H9 (cell line): ENCODE measurements around the gene TRIM17. TPM values are rescaled to one million over a fixed set of nuclear protein-coding genes. Genes with fewer than 3 reads are reported as not detected.

Experiments used
- DNase-seq: peaks from one replicate; pipeline ENCODE4 v3.0.0-alpha.2; 2017
- H2AFZ ChIP-seq: one replicate; pipeline ENCODE4 v1.6.1; 2013; ENCODE audit warnings: mild to moderate bottlenecking, low read length, control low read depth, moderate library complexity
- H2AK5ac ChIP-seq: 2 replicates; pipeline ENCODE4 v1.6.1; 2013; ENCODE audit warnings: low read length, control low read depth, mixed read lengths; ENCODE audit not compliant: insufficient read length
- H2BK120ac ChIP-seq: one replicate; pipeline ENCODE4 v1.6.1; 2013; ENCODE audit warnings: low read depth, mild to moderate bottlenecking, low read length, control low read depth, inconsistent platforms; ENCODE audit not compliant: poor library complexity, severe bottlenecking
- H2BK12ac ChIP-seq: 2 replicates; pipeline ENCODE4 v1.6.1; 2013; ENCODE audit warnings: low read length, control low read depth, mixed read lengths, low read depth; ENCODE audit not compliant: insufficient read length
- H2BK15ac ChIP-seq: 2 replicates; pipeline ENCODE4 v1.6.1; 2013; ENCODE audit warnings: low read depth, low read length, control low read depth
- H2BK20ac ChIP-seq: one replicate; pipeline ENCODE4 v1.6.1; 2013; ENCODE audit warnings: low read depth, mild to moderate bottlenecking, low read length, control low read depth, inconsistent platforms; ENCODE audit not compliant: poor library complexity, severe bottlenecking
- H2BK5ac ChIP-seq: 2 replicates; pipeline ENCODE4 v1.6.1; 2013; ENCODE audit warnings: low read length, control low read depth, mixed read lengths; ENCODE audit not compliant: insufficient read length
- H3K14ac ChIP-seq: 2 replicates; pipeline ENCODE4 v1.6.1; 2013; ENCODE audit warnings: low read length, control low read depth; ENCODE audit not compliant: insufficient read depth
- H3K18ac ChIP-seq: 2 replicates; pipeline ENCODE4 v1.6.1; 2013; ENCODE audit warnings: low read depth, mild to moderate bottlenecking, mixed read lengths, low read length, control low read depth; ENCODE audit not compliant: insufficient read length
- H3K23ac ChIP-seq: 2 replicates; pipeline ENCODE4 v1.6.1; 2013; ENCODE audit warnings: low read length, control low read depth, mixed read lengths, low read depth; ENCODE audit not compliant: insufficient read length
- H3K23me2 ChIP-seq: 2 replicates; pipeline ENCODE4 v1.6.1; 2013; ENCODE audit warnings: low read depth, mild to moderate bottlenecking, mixed read lengths, low read length, control low read depth; ENCODE audit not compliant: insufficient read length, poor library complexity, severe bottlenecking
- H3K27ac ChIP-seq: 2 replicates; pipeline ENCODE4 v1.5.1; 2013; ENCODE audit warnings: low read length, control low read depth, mixed read lengths, low read depth; ENCODE audit not compliant: insufficient read length
- H3K27me3 ChIP-seq: 2 replicates; pipeline ENCODE4 v1.6.1; 2013; ENCODE audit warnings: low read length, control low read depth, inconsistent platforms; ENCODE audit not compliant: insufficient read depth
- H3K4ac ChIP-seq: 2 replicates; pipeline ENCODE4 v1.6.1; 2013; ENCODE audit warnings: low read depth, mild to moderate bottlenecking, control low read depth, inconsistent platforms, low read length, moderate library complexity
- H3K4me1 ChIP-seq: 2 replicates; pipeline ENCODE4 v1.6.1; 2013; ENCODE audit warnings: low read length, control low read depth, inconsistent platforms; ENCODE audit not compliant: insufficient read depth
- H3K4me2 ChIP-seq: 2 replicates; pipeline ENCODE4 v1.6.1; 2013; ENCODE audit warnings: low read length, control low read depth, mixed read lengths; ENCODE audit not compliant: insufficient read length, insufficient read depth
- H3K56ac ChIP-seq: 2 replicates; pipeline ENCODE4 v1.6.1; 2013; ENCODE audit warnings: low read depth, mild to moderate bottlenecking, mixed read lengths, low read length, control low read depth; ENCODE audit not compliant: insufficient read length
- H3K79me1 ChIP-seq: 2 replicates; pipeline ENCODE4 v1.6.1; 2013; ENCODE audit warnings: low read depth, mild to moderate bottlenecking, moderate library complexity, low read length, control low read depth, inconsistent platforms; ENCODE audit not compliant: insufficient read depth, poor library complexity, severe bottlenecking
- H3K79me2 ChIP-seq: 2 replicates; pipeline ENCODE4 v1.6.1; 2013; ENCODE audit warnings: low read length, control low read depth, inconsistent platforms; ENCODE audit not compliant: insufficient read depth
- H3K9ac ChIP-seq: 2 replicates; pipeline ENCODE4 v1.6.1; 2013; ENCODE audit warnings: low read length, control low read depth, mixed read lengths; ENCODE audit not compliant: insufficient read length; ENCODE audit errors: extremely low read depth
- H3K9me3 ChIP-seq: one replicate; pipeline ENCODE4 v1.6.1; 2013; ENCODE audit warnings: low read depth, low read length, inconsistent platforms; ENCODE audit not compliant: control insufficient read depth
- H3T11ph ChIP-seq: one replicate; pipeline ENCODE4 v1.6.1; 2013; ENCODE audit warnings: mild to moderate bottlenecking, low read length, control low read depth, inconsistent platforms
- H4K20me1 ChIP-seq: one replicate; pipeline ENCODE4 v1.6.1; 2013; ENCODE audit not compliant: control insufficient read depth, insufficient read length, insufficient read depth
- H4K5ac ChIP-seq: 2 replicates; pipeline ENCODE4 v1.6.1; 2013; ENCODE audit warnings: low read depth, mild to moderate bottlenecking, mixed read lengths, low read length, control low read depth; ENCODE audit not compliant: insufficient read length
- H4K8ac ChIP-seq: replicated peaks from 2 replicates; pipeline ENCODE4 v1.6.1; 2013; ENCODE audit warnings: low read length, control low read depth, mixed read lengths, low read depth; ENCODE audit not compliant: insufficient read length
- H4K91ac ChIP-seq: 2 replicates; pipeline ENCODE4 v1.6.1; 2013; ENCODE audit warnings: low read depth, mild to moderate bottlenecking, moderate library complexity, mixed read lengths, low read length, control low read depth; ENCODE audit not compliant: insufficient read length
- H3K27ac Mint-ChIP-seq, 3 experiments: 2 replicates in 2 of 3; 3 replicates in 1 of 3; pipeline ENCODE4 v1.8.0; 2020 to 2021; ENCODE audit warnings: mixed read lengths in 3 of 3, mild to moderate bottlenecking in 1 of 3, moderate library complexity in 1 of 3
- H3K27me3 Mint-ChIP-seq: 2 replicates; pipeline ENCODE4 v1.8.0; 2021; ENCODE audit warnings: low read depth, mild to moderate bottlenecking, moderate library complexity, mixed read lengths
- H3K36me3 Mint-ChIP-seq, 3 experiments: 2 replicates in 2 of 3; 3 replicates in 1 of 3; pipeline ENCODE4 v1.8.0; 2020 to 2021; ENCODE audit warnings: low read depth in 3 of 3, mixed read lengths in 3 of 3; ENCODE audit not compliant: insufficient read depth in 1 of 3
- H3K4me1 Mint-ChIP-seq, 2 experiments: 2 replicates each; pipeline ENCODE4 v1.8.0; 2020; ENCODE audit warnings: mixed read lengths in 2 of 2
- H3K4me3 Mint-ChIP-seq, 2 experiments: 2 replicates in 1 of 2; 3 replicates in 1 of 2; pipeline ENCODE4 v1.8.0; 2020 to 2021; ENCODE audit warnings: mild to moderate bottlenecking in 2 of 2, mixed read lengths in 2 of 2, moderate library complexity in 1 of 2
- H3K9me3 Mint-ChIP-seq, 2 experiments: 2 replicates in 1 of 2; 3 replicates in 1 of 2; pipeline ENCODE4 v1.8.0; 2020; ENCODE audit warnings: mild to moderate bottlenecking in 2 of 2, mixed read lengths in 2 of 2, moderate library complexity in 1 of 2
- whole genome bisulfite sequencing: extraction: QIAGEN DNeasy Blood & Tissue Kit; methylation state at CpG from one replicate; pipeline ENCODE4 v1.1.7; 2013; ENCODE audit warnings: missing lambda C conversion rate, low lambda C conversion rate, mixed read lengths; ENCODE audit not compliant: insufficient read length; ENCODE audit errors: extremely low coverage; 5-methylcytosine and 5-hydroxymethylcytosine counted together
- total RNA-seq: library from RNA; stranded (reverse); gene quantifications from 2 replicates; pipeline ENCODE4 v1.2.1, GENCODE V29; 2021
- TF ChIP-seq, protein P1 (sequence below): fragments of 200-600 bp; sonication (generic); conservative IDR thresholded peaks from 3 replicates; pipeline ENCODE4 v1.8.0; 2021; ENCODE audit warnings: antibody characterized with exemption, mild to moderate bottlenecking

TRIM17 gene
- total RNA-seq, 1 experiment from 2014 or later = 2.8 TPM

DNA sequence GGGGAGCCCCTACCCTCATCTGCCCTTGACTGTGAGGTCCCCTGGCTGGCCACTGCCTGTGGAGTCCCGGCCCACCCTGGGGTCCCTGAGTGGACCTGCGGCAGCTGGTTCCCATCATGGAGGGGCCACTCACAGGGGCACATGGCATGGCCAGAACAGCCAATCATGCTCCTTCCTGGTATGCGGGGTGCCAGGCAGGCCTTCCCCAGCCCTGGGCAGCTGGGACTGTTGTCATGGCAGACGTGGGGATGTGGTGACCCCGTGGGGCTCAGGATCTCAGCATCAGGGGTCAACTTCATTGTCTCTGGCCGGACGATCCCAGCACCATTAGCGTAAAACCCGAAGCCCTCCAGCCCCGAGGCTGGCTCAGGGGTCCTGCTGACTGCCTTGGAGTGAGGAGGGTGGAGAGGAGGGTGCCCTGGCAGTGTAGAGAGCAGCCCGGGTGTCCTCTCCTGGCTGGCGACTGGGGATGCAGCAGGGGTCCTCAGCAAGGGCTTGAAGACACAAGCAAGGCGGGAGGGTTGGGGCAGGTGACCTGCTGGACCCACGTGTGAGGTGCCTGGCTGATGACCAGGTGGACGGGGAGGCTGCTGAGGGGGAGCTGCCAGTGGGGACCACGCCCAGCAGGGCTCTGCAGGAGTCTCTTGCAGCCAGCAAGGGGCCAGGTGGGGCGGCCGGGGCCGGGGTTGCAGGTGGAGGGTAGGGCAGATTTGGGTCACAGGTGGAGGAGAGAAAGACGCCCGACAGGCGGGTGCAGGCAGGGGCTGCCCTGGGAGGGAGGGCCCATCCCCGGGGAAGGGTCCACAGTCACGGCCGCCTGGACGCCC lies 55.1 kb downstream of the TRIM17 start:
- H3K18ac ChIP-seq = no peak overlapping the region
- H3K27ac Mint-ChIP-seq = no peak overlapping the region
- no peak overlapping the region for H4K91ac ChIP-seq
- H2BK120ac ChIP-seq = no peak overlapping the region
- H3K27me3 ChIP-seq = no peaks in the 10 kb centered on the region
- H3K9ac ChIP-seq = no peak overlapping the region
- H2AFZ ChIP-seq = no peak overlapping the region
- H3K4me3 Mint-ChIP-seq = no peak overlapping the region
- H3K4me1 ChIP-seq = no peaks in the 10 kb centered on the region
- TF ChIP-seq, protein P1, sequence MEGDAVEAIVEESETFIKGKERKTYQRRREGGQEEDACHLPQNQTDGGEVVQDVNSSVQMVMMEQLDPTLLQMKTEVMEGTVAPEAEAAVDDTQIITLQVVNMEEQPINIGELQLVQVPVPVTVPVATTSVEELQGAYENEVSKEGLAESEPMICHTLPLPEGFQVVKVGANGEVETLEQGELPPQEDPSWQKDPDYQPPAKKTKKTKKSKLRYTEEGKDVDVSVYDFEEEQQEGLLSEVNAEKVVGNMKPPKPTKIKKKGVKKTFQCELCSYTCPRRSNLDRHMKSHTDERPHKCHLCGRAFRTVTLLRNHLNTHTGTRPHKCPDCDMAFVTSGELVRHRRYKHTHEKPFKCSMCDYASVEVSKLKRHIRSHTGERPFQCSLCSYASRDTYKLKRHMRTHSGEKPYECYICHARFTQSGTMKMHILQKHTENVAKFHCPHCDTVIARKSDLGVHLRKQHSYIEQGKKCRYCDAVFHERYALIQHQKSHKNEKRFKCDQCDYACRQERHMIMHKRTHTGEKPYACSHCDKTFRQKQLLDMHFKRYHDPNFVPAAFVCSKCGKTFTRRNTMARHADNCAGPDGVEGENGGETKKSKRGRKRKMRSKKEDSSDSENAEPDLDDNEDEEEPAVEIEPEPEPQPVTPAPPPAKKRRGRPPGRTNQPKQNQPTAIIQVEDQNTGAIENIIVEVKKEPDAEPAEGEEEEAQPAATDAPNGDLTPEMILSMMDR = no peak
- no peaks in the 10 kb centered on the region for H3K79me1 ChIP-seq
- no peaks in the 10 kb centered on the region for H3K9me3 ChIP-seq
- H4K20me1 ChIP-seq = peaks cover 4% of the 10 kb centered on the region
- no peak overlapping the region for H3K56ac ChIP-seq
- H2BK20ac ChIP-seq = no peak overlapping the region
- peaks cover 0 to 3% (median 1%) of the 10 kb centered on the region in 3 experiments; a peak in 3 of 7 replicates for H3K36me3 Mint-ChIP-seq
- H3K4ac ChIP-seq = no peak overlapping the region
- no peak overlapping the region for H4K8ac ChIP-seq
- no peak overlapping the region for H3K4me2 ChIP-seq
- H3K79me2 ChIP-seq = no peaks in the 10 kb centered on the region
- H3K4me1 Mint-ChIP-seq = 0 out of 4 replicates have a peak, but pooled peaks cover 0 to 3% of the 10 kb centered on the region in 2 experiments
- H4K5ac ChIP-seq = no peak overlapping the region
- H3K23ac ChIP-seq = no peak overlapping the region
- H3K27ac ChIP-seq = no peak overlapping the region
- no peak overlapping the region for H3T11ph ChIP-seq
- H3K23me2 ChIP-seq = no peaks in the 10 kb centered on the region
- WGBS = no CpG with 5 or more reads among the region's 26 CpGs
- H3K14ac ChIP-seq = no peak overlapping the region; the same call in 1 of the 2 replicates
- no peak overlapping the region for H2BK5ac ChIP-seq
- H2BK12ac ChIP-seq = no peak overlapping the region
- no peak overlapping the region for H2BK15ac ChIP-seq
- DNase-seq = no peak
- H3K27me3 Mint-ChIP-seq = peaks cover 2% of the 10 kb centered on the region; the same call in 1 of the 2 replicates
- H2AK5ac ChIP-seq = no peak overlapping the region
- no peaks in the 10 kb centered on the region for H3K9me3 Mint-ChIP-seq
